Skeletal muscle satellite cell (primary cell): ENCODE data around the gene TMEM244.
"Not testable (repeated sequence)": the region's sequence is repeated elsewhere in the genome, so short reads cannot be mapped to it uniquely, and the experiment has no call there.

Experiments used
- H3K27me3 ChIP-seq: 2 replicates; pipeline ENCODE4 v1.7.0; 2013; ENCODE audit warnings: low read length; ENCODE audit not compliant: control insufficient read depth, insufficient read depth
- H3K36me3 ChIP-seq: 2 replicates; pipeline ENCODE4 v1.7.0; 2013; ENCODE audit warnings: mild to moderate bottlenecking, control low read depth, low read length; ENCODE audit not compliant: insufficient read depth
- H3K4me1 ChIP-seq: 2 replicates; pipeline ENCODE4 v1.7.0; 2013; ENCODE audit warnings: low read length; ENCODE audit not compliant: control insufficient read depth, insufficient read depth
- H3K4me2 ChIP-seq: 2 replicates; pipeline ENCODE4 v1.7.0; 2013; ENCODE audit warnings: mild to moderate bottlenecking, low read length
- H3K4me3 ChIP-seq: 2 replicates; pipeline ENCODE4 v1.7.0; 2013; ENCODE audit warnings: low read length
- H3K9ac ChIP-seq: 2 replicates; pipeline ENCODE4 v1.7.0; 2013; ENCODE audit warnings: mild to moderate bottlenecking, low read depth, low read length, moderate library complexity
- H3K9me3 ChIP-seq: replicated peaks from 2 replicates; pipeline ENCODE4 v1.7.0; 2013; ENCODE audit warnings: mild to moderate bottlenecking, control low read depth, low read length

TMEM244 gene

GRCh38 chr6:129889580-129889979, 28.5 kb upstream of the TMEM244 start:
- Histone ChIP-seq H3K9ac (peak overlapping the region; percentile 54), H3K4me2 (peak overlapping the region; percentile 58), H3K36me3 (no peaks in the 10 kb centered on the region), H3K27me3 (no peaks in the 10 kb centered on the region), H3K4me3 (no peak overlapping the region), H3K4me1 (peaks cover 31% of the 10 kb centered on the region), H3K9me3 (no peaks in the 10 kb centered on the region)

GRCh38 chr6:129886401-129887155, 25.5 kb upstream of the TMEM244 start:
- Histone ChIP-seq H3K4me1 (peaks cover 22% of the 10 kb centered on the region), H3K9me3 (no peaks in the 10 kb centered on the region), H3K4me2 (no peak overlapping the region), H3K4me3 (no peak overlapping the region), H3K9ac (no peak overlapping the region), H3K36me3 (no peaks in the 10 kb centered on the region), H3K27me3 (no peaks in the 10 kb centered on the region)

- H3K9ac ChIP-seq = no peak overlapping the region
- no peaks in the 10 kb centered on the region for H3K9me3 ChIP-seq
- H3K36me3 ChIP-seq = no peaks in the 10 kb centered on the region
- no peaks in the 10 kb centered on the region for H3K27me3 ChIP-seq
- H3K4me2 ChIP-seq = no peak overlapping the region
- peaks cover 6% of the 10 kb centered on the region for H3K4me1 ChIP-seq
- no peak overlapping the region for H3K4me3 ChIP-seq
Observed at GRCh38 chr6:129884211-129884610, 23.1 kb upstream of the TMEM244 start.

GRCh38 chr6:129882510-129883023, 21.5 kb upstream of the TMEM244 start:
- H3K9me3 ChIP-seq = no peaks in the 10 kb centered on the region
- no peak overlapping the region for H3K9ac ChIP-seq
- H3K36me3 ChIP-seq = no peaks in the 10 kb centered on the region
- no peak overlapping the region for H3K4me2 ChIP-seq
- no peaks in the 10 kb centered on the region for H3K27me3 ChIP-seq
- H3K4me3 ChIP-seq = no peak overlapping the region
- H3K4me1 ChIP-seq = no peaks in the 10 kb centered on the region

- H3K9me3 ChIP-seq, H3K4me1 ChIP-seq, H3K4me3 ChIP-seq, H3K36me3 ChIP-seq, H3K9ac ChIP-seq, H3K4me2 ChIP-seq, H3K27me3 ChIP-seq: not testable (repeated sequence)
Observed at GRCh38 chr6:129877894-129878293, 16.8 kb upstream of the TMEM244 start.

GRCh38 chr6:129875610-129876520, 14.8 kb upstream of the TMEM244 start:
- no peaks in the 10 kb centered on the region for H3K4me1 ChIP-seq
- no peaks in the 10 kb centered on the region for H3K9me3 ChIP-seq
- H3K27me3 ChIP-seq = no peaks in the 10 kb centered on the region
- no peak overlapping the region for H3K9ac ChIP-seq
- H3K4me2 ChIP-seq = no peak overlapping the region
- no peak overlapping the region for H3K4me3 ChIP-seq
- H3K36me3 ChIP-seq = no peaks in the 10 kb centered on the region

- H3K9me3 ChIP-seq = no peaks in the 10 kb centered on the region
- no peaks in the 10 kb centered on the region for H3K4me1 ChIP-seq
- H3K4me3 ChIP-seq = no peak overlapping the region
- no peak overlapping the region for H3K4me2 ChIP-seq
- H3K27me3 ChIP-seq = no peaks in the 10 kb centered on the region
- no peak overlapping the region for H3K9ac ChIP-seq
- H3K36me3 ChIP-seq = no peaks in the 10 kb centered on the region
Observed at GRCh38 chr6:129874837-129875236, 13.7 kb upstream of the TMEM244 start.

- no peaks in the 10 kb centered on the region for H3K27me3 ChIP-seq
- no peaks in the 10 kb centered on the region for H3K9me3 ChIP-seq
- H3K4me2 ChIP-seq = no peak overlapping the region
- no peak overlapping the region for H3K9ac ChIP-seq
- H3K4me1 ChIP-seq = no peaks in the 10 kb centered on the region
- H3K36me3 ChIP-seq = no peaks in the 10 kb centered on the region
- no peak overlapping the region for H3K4me3 ChIP-seq
Observed at GRCh38 chr6:129872586-129872985, 11.5 kb upstream of the TMEM244 start.

GRCh38 chr6:129871221-129871620, 10.1 kb upstream of the TMEM244 start:
- Histone ChIP-seq H3K27me3 (no peaks in the 10 kb centered on the region), H3K4me2 (no peak overlapping the region)

GRCh38 chr6:129867403-129867802, 6.3 kb upstream of the TMEM244 start:
- Histone ChIP-seq H3K9me3 (no peaks in the 10 kb centered on the region), H3K9ac (no peak overlapping the region), H3K36me3 (no peaks in the 10 kb centered on the region), H3K4me2 (no peak overlapping the region), H3K27me3 (no peaks in the 10 kb centered on the region), H3K4me1 (peaks cover 3% of the 10 kb centered on the region), H3K4me3 (no peak overlapping the region)

More at GRCh38 chr6:129871221-129871620, 10.1 kb upstream of the TMEM244 start:
- H3K4me3 ChIP-seq = no peak overlapping the region
- H3K9ac ChIP-seq = no peak overlapping the region
- H3K9me3 ChIP-seq = no peaks in the 10 kb centered on the region
- no peaks in the 10 kb centered on the region for H3K4me1 ChIP-seq
- no peaks in the 10 kb centered on the region for H3K36me3 ChIP-seq

- Histone ChIP-seq H3K9me3 (no peaks in the 10 kb centered on the region), H3K4me2 (no peak overlapping the region), H3K4me1 (peaks cover 3% of the 10 kb centered on the region), H3K27me3 (no peaks in the 10 kb centered on the region), H3K4me3 (no peak overlapping the region), H3K9ac (no peak overlapping the region), H3K36me3 (no peaks in the 10 kb centered on the region)
Observed at GRCh38 chr6:129866688-129867087, 5.6 kb upstream of the TMEM244 start.
